Measurements from ENCODE around the gene FAF2. TPM values are rescaled to one million over a fixed set of nuclear protein-coding genes. Genes with fewer than 3 reads are reported as not detected.
"Not testable (repeated sequence)": the region's sequence is repeated elsewhere in the genome, so short reads cannot be mapped to it uniquely, and the experiment has no call there.

The FAF2 gene
- total RNA-seq, 1 experiment from 2014 or later: 32.9 TPM

GRCh38 chr5:176549871-176550270, 101.7 kb downstream of the FAF2 start (continued):
- TF ChIP-seq GTF2I (CRISPR knock-in tag; conservative IDR thresholded peaks at IDR 0.05) (no peak), NR2C2 (CRISPR knock-in tag; IDR thresholded peaks at IDR 0.05) (no peak), ZSCAN18 (CRISPR knock-in tag; IDR thresholded peaks at IDR 0.05) (no peak), NFE2L1 (CRISPR knock-in tag; IDR thresholded peaks at IDR 0.05) (no peak), MLX (CRISPR knock-in tag; IDR thresholded peaks at IDR 0.05) (no peak), SMAD3 (CRISPR knock-in tag; IDR thresholded peaks at IDR 0.05; ENCODE audit: borderline replicate concordance) (no peak)
- TF ChIP-seq, protein P1, sequence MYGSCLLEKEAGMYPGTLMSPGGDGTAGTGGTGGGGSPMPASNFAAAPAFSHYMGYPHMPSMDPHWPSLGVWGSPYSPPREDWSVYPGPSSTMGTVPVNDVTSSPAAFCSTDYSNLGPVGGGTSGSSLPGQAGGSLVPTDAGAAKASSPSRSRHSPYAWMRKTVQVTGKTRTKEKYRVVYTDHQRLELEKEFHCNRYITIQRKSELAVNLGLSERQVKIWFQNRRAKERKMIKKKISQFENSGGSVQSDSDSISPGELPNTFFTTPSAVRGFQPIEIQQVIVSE (CRISPR knock-in tag; IDR thresholded peaks at IDR 0.05; ENCODE audit: borderline replicate concordance): no peak

GRCh38 chr5:176550275-176550831, 102.2 kb downstream of the FAF2 start:
- ATAC-seq (no peak), DNase-seq (ENCODE audit: low spot score) (no peak)
- Mint-ChIP-seq H3K4me1 (peaks cover 17% of the 10 kb centered on the region), H3K27me3 (ENCODE audit: low read depth) (no peaks in the 10 kb centered on the region; the same call in none of the 2 replicates), H3K9me3 (no peaks in the 10 kb centered on the region), H3K4me3 (no peak overlapping the region), H3K27ac (no peak overlapping the region), H3K36me3 (no peaks in the 10 kb centered on the region)
- no peak for TF ChIP-seq FOXK1 (CRISPR knock-in tag; IDR thresholded peaks at IDR 0.05)
- TF ChIP-seq MXD4 (CRISPR knock-in tag; IDR thresholded peaks at IDR 0.05; ENCODE audit: borderline replicate concordance): no peak
- no peak for TF ChIP-seq CREB1 (CRISPR knock-in tag; IDR thresholded peaks at IDR 0.05)
- no peak for TF ChIP-seq SOX15 (CRISPR knock-in tag; IDR thresholded peaks at IDR 0.05)
- no peak for TF ChIP-seq NR2C2 (CRISPR knock-in tag; IDR thresholded peaks at IDR 0.05)
- no peak for TF ChIP-seq ZNF512 (CRISPR knock-in tag; IDR thresholded peaks at IDR 0.05; ENCODE audit: borderline replicate concordance)
- no peak for TF ChIP-seq OVOL2 (CRISPR knock-in tag; IDR thresholded peaks at IDR 0.05; ENCODE audit: borderline replicate concordance)
- TF ChIP-seq, protein P2, sequence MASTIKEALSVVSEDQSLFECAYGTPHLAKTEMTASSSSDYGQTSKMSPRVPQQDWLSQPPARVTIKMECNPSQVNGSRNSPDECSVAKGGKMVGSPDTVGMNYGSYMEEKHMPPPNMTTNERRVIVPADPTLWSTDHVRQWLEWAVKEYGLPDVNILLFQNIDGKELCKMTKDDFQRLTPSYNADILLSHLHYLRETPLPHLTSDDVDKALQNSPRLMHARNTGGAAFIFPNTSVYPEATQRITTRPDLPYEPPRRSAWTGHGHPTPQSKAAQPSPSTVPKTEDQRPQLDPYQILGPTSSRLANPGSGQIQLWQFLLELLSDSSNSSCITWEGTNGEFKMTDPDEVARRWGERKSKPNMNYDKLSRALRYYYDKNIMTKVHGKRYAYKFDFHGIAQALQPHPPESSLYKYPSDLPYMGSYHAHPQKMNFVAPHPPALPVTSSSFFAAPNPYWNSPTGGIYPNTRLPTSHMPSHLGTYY (CRISPR knock-in tag; IDR thresholded peaks at IDR 0.05): no peak
- no peak for TF ChIP-seq ZNF121 (CRISPR knock-in tag; IDR thresholded peaks at IDR 0.05)
- no peak for TF ChIP-seq SMAD4 (CRISPR knock-in tag; IDR thresholded peaks at IDR 0.05)
- no peak for TF ChIP-seq ZNF317 (CRISPR knock-in tag; IDR thresholded peaks at IDR 0.05; ENCODE audit: borderline replicate concordance, low read depth)
- TF ChIP-seq ZNF423 (CRISPR knock-in tag; IDR thresholded peaks at IDR 0.05): no peak
- TF ChIP-seq, protein P1 (CRISPR knock-in tag; IDR thresholded peaks at IDR 0.05; ENCODE audit: borderline replicate concordance): no peak
- no peak for TF ChIP-seq ATF2 (CRISPR knock-in tag; IDR thresholded peaks at IDR 0.05; ENCODE audit: borderline replicate concordance, low read depth)
- no peak for TF ChIP-seq NR3C1 (CRISPR knock-in tag; conservative IDR thresholded peaks at IDR 0.05; ENCODE audit: low read depth)
- no peak for TF ChIP-seq PRRX2 (CRISPR knock-in tag; IDR thresholded peaks at IDR 0.05)
- TF ChIP-seq MYBL2 (CRISPR knock-in tag; IDR thresholded peaks at IDR 0.05): no peak
- ChIA-PET POLR2A (interaction anchor here (0.5 kb wide), 1 partner anchor 630 kb away, joined by 3 read pairs; no protein-coding TSS in a partner anchor), CTCF (no interaction called here)

GRCh38 chr5:176550937-176551336, 102.8 kb downstream of the FAF2 start:
- POLR2A ChIA-PET; H3K4me3 Mint-ChIP-seq; H3K36me3 Mint-ChIP-seq; H3K27me3 Mint-ChIP-seq (ENCODE audit: low read depth); CTCF ChIA-PET; DNase-seq (ENCODE audit: low spot score); ATAC-seq; H3K27ac Mint-ChIP-seq; H3K9me3 Mint-ChIP-seq: not testable (repeated sequence)
- H3K4me1 Mint-ChIP-seq: peaks cover 17% of the 10 kb centered on the region
